HG03097 (cell line): Measurements from ENCODE around the gene SLC8B1.

Experiments
- ATAC-seq: cut with Tn5 transposase; IDR thresholded peaks from one replicate; pipeline ENCODE4 v1.9.1; 2021; ENCODE audit not compliant: unreplicated experiment, low FRiP score

Gene SLC8B1

DNA sequence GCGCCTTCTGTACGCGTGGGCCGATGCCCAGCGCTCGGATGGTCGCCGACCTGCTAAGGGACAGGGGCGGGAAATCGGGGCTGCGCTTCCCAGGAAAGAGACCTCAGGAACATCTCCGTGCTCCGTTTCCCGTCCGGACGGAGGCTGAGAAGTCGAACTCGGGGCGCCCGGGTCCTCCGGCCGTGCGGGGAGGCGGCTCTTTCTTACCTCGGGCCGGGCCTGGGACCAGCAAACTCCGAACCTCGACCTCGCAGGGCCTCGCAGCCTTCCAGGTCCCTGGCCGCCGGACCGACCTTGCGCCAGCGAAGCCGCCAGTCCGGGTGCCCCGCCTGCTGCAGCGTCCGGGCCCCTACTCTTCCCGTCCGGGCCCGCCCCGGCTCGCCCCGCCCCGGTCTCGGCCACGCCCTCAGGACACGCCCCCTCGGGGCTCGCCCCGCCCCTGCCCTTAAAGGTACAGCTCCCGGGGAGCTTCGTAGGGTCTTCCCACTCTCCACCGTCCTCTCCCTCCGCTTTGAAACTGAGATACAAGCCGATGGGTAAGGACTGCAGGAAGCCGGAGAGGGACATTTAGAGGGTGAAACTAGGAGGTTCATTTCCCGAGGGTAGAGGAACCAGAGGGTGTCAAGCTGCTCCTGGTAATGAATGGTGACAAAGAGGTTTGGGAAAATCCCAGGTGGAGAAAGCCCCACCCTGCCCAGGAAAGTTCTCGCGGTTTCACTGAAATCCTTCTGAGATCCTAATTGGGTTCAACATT, at the start of gene SLC8B1:
Gene SLC8B1, minus strand, starts transcription at position 324 of the 754 bp plus-strand sequence. CDS start 2,231 bp downstream, outside the sequence.
- peak; percentile 93 for ATAC-seq

DNA sequence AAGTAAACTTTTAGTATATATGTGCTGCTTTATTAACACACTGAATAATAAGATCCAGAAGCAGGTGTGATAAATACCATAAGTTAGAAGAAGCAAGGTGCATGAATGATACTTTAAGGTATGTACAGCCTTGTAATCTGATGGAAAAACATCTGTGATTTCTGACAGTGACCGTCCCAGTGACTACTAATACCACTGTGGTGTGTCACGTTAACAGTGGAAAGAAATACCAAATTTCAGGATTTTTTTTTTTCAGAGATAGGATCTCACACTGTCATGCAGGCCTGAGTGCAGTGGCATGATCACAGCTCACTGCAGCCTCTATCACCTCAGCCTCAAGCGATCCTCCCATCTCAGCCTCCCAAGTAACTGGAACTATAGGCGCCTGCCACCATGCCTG, 47.3 kb upstream of the SLC8B1 start:
- no peak for ATAC-seq

DNA sequence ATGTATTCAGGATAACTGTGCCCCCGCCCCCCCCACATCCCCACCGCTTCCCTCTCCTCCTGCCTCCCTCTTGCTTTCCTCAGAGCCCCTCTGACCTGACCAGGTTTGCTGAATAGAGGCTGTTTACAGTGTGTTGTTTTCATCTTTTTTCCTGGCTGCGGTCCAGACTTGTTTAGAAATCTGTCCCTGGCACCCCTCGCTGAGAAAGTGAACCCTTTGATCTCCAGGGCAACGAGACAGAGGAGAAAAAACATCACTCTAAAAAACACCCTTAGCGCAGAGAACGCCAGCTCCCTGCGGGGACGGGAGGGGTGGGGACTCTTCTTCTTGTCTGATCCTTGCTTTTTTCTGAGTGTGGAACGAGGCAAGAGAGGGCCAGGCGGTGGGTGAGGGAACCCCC, 46.3 kb upstream of the SLC8B1 start:
- ATAC-seq: no peak

DNA sequence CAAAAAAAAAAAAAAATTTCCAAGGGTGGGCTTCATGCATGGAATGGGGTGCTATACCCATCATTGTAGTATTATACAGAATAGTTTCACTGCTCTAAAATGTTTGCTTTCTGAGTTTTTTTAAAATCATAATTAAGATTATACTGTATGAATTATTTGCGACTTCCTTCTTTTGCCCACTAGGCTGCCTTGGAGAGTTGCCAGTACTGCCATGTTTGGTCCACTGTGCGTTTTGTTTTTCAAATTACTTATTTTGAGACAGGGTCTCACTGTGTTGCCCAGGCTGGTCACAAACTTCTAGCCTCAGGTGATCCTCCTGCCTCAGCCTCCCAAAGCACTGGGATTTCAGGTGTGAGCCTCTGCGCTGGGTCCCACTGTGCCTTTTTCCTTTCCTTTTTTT, 43.4 kb upstream of the SLC8B1 start:
- no peak for ATAC-seq

DNA sequence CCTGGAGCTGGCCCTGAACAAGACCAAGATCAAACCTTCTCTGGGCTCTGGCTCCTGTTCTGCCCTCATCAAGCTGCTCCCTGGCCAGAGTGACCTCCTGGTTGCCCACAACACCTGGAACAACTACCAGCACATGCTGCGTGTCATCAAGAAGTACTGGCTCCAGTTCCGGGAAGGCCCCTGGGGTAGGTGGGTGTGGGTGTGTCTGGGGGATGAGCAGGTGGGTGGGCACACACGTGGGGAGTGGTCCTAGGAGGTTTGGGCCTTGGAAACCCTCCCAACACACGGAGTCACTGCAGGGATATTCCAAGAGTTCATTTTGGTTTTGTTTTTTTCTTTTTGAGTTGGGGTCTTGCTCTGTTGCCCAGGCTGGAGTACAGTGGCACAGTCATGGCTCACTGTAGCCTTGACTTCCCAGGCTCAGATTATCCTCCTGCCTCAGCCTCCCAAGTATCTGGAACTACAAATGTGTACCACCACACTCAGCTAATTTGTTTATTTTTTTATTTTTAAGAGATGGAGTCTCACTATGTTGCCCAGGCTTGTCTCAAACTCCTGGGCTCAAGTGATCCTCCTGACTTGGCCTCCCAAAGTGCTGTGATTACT, 40.0 kb upstream of the SLC8B1 start:
- ATAC-seq: no peak

DNA sequence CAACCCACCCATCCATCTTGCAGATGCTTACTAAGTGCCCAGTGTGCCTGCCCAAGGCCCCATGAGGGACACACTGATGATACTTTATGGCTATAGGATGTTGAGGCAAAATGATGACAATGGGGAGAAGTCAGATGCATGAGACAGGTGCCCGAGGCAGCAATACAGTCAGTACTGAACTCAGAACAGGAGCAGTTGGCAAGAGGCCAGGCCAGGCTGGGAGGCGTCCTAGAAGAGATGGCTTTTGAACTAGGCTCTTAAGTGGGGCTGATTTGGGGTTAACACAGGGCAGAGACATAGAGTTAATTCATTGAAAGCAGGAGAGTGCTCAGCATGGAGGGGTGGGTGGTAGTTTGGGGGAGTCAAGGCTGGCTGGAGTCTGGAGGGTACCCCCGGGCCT, 39.1 kb upstream of the SLC8B1 start:
- ATAC-seq: no peak

DNA sequence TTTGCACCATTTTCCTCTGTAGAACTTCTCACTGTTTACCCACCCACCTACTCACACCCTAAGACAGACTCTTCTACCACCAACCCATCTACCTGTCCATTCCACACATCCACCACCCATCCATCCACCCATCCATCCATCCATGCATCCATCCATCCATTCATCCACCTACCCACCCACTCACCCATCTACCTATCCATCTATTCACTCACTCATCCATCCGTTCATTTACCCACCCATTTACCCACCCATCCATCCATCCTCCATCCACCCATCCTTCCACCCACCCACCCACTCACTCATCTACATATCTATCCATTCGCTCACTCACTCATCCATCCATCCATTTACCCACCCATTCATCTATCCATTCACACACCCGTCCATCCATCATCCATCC, 38.5 kb upstream of the SLC8B1 start:
- no peak for ATAC-seq

DNA sequence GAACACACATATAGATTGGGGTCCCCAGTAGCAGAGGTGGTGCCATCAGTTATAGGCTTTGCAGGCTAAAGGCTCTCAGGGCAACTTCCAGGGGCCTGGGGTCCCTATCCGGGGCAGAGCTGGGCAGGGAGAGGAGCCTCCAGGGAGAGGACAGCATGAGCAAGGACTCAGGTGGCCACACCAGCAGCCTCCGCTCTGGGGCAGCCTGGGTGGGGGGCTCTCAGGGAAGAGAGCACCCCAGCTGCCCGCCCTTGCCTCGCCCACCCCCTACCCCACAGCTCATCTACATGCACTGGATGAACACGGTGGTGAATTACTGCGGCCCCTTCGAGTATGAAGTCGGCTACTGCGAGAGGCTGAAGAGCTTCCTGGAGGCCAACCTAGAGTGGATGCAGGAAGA, 37.5 kb upstream of the SLC8B1 start:
- ATAC-seq: no peak

DNA sequence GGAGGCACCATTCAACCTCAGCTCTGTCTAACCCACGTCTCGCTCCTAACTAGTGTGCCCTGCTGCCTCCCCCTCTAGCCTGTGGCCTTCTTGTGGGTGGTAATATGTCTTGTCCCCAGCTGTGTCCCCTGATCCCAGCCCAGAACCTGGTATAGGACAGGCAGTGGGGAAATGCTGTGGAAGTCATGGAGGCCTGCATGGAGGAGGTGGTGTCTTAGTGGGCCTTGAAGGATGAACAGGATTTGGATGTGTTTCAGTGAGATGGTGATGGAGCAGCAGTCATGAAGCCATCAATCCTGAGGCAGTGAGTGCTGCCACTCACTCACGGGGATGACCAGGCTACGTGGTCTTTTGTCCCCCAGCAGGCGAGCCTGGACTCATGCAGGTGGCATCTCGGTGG, 36.9 kb upstream of the SLC8B1 start:
- ATAC-seq: no peak

DNA sequence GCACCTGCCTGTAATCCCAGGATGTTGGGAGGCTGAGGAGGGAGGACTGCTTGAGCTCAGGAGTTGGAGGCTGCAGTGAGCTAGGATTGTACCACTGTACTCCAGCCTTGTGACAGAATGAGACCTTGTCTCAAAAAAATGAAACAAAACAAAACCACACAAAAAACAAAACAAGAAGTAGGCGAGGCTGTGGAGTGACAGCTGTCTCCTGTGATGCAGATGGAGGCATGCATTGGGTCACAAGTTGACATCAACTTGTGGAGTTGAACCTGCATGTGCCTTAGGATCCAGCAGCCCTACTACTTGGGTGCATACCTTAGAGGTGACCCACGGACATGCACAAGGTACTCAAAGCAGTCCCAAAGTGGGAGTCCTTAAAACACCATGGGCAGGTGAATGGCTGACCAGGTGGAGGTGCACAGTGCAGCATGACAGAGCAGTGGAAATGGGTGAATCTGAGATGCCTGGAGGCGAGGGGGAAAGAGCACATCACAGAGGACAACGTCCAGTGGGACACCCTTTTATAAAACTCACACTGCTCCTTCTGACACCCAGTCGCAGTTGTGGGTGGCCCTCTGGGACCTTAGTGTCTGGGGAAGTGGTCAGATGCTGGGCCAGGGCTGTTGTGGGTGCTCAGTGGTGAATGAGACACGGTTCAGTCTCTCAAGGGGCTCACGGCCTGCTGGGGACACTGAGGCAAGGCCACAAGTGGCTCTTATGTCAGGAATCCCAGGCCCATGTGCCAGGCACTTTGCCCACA, 36.2 kb upstream of the SLC8B1 start:
- no peak for ATAC-seq

DNA sequence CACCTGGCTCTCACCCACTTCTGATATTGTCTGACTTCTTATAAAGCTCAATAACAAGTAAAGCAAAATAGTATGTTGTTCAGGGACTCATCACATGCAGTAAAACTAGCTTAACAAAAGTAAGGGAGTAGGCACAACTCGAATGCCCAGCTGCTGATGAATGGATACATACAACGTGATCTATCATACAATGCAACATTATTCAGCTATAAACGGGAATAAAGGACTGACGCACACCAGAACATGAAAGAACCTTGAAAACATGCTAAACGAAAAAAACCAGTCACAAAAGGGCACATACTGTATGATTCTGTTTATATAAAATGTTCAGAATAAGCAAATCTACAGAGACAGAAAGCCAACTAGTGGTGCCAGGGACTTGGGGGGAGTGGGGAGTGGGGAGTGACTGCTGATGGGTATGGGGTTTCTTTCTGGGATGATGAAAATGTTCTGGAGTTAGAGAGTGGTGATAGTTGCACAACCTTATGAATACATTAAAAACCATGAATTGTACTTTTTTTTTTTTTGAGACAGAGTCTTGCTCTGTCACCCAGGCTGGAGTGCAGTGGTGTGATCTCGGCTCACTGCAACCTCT, 34.6 kb upstream of the SLC8B1 start:
- ATAC-seq: no peak

DNA sequence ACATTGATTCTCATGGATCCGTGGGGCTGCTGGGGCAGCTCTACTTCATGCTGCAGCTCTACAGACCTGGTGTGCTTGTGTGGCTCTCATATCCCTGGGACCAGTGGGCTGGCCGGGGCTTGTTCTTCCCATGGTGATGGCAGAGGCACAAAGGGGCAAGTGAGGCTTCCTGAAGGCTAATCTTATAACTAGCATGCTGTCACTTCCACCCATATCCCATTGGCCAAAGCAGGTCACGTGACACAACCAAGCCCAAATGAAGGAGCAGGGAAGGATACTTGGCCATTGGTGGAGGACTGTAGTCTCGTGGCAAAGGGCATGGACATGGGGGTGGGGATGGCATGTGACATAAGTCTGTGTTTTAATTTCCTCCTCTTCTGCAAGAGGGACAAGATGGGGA, 33.4 kb upstream of the SLC8B1 start:
- ATAC-seq: no peak

DNA sequence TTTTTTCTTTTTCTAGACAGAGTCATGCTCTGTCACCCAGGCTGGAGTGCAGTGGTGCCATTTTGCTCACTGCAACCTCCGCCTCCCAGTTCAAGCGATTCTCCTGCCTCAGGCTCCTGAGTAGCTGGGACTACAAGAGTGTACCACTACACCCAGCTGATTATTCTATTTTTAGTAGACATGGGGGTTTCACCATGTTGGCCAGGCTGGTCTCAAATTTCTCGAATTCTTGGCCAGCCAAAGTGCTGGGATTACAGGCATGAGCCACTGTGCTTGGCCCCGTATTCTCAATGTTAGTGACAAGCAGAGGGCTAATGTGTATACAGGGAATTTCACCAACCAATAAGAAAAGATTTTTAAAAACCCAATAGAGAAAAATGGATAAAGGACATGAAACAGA, 31.9 kb upstream of the SLC8B1 start:
- no peak for ATAC-seq

DNA sequence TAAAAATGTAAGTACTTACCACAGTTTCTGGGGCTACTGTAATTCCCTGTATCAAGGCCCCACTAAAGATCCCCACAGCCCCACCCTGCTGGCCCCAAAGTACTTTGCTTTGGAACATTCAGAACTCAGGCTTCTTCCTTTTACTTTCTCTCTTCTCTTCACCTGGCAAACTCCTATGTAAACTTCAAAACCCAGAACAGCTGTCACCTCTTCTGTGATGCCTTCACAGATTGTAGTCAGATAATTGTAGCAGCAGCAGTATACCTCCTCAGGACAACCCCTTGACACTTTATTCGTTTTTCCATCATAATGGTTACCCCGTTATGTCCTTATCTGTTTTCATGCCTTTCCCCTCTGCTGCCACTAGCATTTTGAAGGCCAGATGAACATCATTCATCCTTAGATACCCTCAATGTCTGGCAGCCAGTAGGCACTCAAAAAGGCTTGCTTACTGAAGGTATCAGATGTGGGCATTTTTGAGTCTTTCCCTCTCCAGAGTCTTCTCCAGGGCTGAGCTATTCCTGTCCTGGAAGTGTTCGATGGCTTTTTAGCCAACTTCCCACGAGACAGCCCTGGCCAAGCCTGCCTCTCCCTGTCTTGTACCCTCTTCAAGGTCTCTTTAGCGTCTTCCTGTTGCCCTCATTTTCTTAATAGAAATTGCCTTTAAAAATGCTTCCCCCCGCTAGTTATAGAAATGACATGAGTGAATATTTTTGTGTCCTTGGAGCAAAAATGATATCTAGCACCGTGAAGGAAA, 30.9 kb upstream of the SLC8B1 start:
- ATAC-seq: no peak

DNA sequence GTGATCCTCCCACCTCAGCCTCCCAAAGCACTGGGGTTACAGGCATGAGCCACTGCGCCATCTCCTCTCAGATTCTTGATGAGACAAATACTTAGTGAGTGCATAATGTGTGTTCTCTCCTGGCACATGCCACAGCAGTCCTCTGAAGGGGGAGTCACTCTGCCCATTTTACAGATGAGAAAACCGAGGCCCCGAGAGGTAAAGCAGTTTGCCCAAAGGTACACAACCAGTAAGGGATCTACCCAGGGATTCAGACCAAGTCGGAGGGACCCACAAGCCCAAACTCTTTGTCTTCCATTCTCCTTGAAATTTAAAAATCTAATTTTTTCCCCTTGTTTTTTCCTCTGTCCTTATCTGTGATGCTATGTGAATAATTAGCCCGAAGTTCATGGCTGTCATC, 29.8 kb upstream of the SLC8B1 start:
- no peak for ATAC-seq

DNA sequence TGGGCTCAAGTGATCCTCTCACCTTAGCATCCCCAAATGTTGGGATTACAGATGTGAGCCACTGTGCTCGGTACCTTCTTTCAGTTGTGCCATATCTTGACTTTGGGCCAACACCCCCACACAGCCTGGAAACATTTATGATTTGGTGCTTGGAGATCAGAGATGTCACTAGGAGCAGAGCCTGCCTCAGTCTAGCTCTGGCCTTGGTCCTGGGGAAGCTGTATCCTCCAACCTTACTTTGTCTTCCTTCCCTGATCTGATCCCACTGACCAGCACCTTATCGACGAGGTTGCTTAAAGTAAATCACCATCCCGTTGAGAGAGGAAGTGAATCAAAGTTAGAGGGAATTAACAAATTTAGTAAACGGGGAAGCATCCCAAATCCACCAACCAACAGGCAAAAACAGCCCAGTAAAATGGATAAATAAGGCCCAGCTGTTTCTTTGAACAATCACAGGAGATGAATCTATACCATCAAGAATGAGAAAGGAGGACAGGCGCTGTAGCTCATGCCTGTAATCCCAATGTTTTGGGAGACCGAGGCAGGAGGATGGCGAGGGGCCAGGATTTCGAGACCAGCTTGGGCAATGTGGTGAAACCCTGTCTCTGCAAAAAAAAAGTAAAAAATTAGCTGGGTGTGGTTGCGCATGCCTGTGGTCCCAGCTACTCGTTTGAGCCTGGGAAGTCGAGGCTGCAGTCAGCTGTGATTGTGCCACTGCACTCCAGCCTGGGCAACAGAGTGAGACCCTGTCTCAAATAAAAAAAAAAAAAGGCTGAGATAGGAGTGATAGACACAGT, 26.9 kb upstream of the SLC8B1 start:
- no peak for ATAC-seq

DNA sequence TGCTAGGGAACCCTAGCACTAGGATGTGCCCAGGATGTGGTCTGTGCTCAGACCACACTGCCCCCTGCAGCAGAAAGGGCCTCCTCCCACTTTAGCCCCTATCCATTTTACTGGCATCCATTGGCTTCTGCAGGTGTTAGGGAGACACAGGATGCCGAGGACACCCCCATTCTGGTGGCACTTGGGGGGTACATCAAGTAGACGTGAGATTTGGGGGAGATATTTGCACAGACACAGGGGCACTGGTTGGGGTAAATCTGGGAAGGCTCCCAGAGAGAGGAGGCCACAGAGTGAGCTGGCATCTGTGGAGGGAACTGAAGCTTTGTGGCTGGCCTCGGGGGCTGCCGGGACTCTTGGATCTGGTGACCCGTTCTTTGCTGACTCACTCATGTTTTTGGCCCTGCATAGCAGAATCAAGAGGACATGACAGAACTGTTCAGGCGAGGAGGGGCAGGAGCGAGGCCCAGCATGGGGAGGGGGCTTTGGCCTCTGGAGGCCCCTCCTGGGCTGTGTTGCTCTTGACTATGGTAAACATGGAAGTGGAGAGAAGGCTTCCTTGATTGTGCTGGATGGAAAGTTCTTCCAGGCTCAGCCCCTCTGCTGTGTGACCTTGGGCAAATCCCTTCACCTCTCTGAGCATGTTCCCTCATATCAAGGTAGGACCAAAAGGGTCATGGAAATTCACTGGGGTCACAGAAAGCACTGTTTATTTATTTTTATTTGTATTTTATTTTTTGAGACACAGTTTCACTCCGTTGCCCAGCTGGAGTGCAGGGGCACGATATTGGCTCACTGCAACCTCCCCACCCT, 25.2 kb upstream of the SLC8B1 start:
- no peak for ATAC-seq

DNA sequence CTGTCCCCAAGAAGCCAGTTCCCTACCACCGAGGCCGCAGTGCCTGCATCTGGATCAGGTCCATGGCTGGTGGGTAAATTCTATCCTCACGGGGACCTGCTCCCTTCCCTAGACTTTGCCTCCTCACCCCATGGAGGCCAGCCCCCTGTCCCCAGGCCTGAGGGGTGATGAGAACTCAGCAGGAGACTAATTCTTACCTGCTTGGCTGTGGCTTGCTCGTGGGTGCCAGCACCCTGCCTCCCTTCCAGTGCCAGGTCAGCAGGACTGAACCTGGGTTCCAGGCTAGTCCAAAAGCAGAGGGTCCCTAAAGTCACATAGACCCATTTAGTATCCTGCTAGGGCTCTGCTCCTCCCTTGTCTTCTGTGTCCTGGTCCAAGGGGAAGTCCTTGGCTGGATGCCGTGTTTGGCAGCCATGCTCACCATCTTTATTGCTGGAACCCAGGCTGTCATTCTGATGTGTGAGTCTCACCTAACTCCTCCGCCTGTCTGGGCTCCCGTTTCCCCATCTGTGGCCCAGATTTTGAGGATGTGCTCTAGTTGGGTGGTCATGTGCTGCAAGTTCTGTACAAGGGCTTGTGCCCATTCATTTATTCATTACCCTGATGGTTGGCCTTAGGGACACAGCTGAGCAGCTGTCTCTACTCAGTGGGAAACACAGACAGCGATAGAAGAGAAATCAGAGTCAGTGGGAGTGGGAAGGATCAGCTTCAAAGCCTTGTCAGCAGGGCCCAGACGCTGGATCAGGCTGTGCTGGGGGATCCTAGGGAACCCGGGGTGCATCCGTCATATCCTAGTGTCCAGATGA, 24.4 kb upstream of the SLC8B1 start:
- ATAC-seq: no peak
